ENCODE data around the gene PRR11. TPM values are rescaled to one million over a fixed set of nuclear protein-coding genes. Genes with fewer than 3 reads are reported as not detected.

Gene PRR11
- total RNA-seq, 1 experiment from 2014 or later = 27.6 TPM

DNA sequence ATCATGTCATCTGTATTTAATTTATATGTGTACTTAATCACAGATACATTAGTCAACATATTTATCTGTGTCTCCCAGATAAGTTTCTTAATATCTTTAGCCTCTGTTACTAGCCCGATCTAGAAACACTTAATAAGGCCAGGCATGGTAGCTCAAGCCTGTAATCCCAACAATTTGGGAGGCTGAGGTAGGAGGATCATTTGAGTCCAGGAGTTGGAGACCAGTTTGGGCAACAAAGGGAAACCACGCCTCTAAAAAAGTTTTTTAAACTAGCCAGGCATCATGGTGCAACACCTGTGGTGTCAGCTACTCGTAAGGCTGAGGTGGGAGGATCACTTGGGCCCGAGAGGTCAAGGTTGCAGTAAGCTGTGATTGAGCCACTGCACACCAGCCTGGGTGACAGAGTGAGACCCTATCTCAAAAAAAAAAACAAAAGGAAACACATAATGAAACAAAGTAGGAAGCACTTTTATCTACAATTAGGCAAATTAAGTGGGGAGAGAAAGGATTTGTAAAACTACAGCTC, 9.9 kb upstream of the PRR11 start:
- H3K9me3 ChIP-seq = no peaks in the 10 kb centered on the region
- DNase-seq = no peak
- no peak overlapping the region for H3K4me3 ChIP-seq
- no peaks in the 10 kb centered on the region for H3K27me3 ChIP-seq
- peaks cover 25% of the 10 kb centered on the region for H3K36me3 ChIP-seq

DNA sequence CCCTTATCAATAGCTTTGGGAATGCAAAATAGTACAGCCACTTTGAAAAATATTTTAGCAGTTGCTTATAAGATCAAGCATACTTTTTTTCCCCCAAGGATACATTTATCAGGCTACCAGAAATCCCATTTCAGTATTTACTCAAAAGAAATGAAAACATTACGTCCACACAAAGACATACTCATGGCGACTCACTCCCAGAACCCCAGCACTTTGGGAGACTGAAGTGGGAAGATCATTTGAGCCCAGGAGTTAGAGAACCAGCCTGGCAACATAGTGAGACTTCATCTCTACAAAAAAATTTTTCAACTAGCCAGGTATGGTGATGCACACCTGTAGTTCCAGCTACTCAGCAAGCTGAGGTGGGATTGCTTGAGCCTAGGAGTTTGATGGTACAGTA, 6.5 kb upstream of the PRR11 start:
- Histone ChIP-seq H3K9me3 (no peaks in the 10 kb centered on the region), H3K27me3 (no peaks in the 10 kb centered on the region), H3K4me3 (no peak overlapping the region), H3K36me3 (peaks cover 16% of the 10 kb centered on the region)
- peak; percentile 58 for DNase-seq

DNA sequence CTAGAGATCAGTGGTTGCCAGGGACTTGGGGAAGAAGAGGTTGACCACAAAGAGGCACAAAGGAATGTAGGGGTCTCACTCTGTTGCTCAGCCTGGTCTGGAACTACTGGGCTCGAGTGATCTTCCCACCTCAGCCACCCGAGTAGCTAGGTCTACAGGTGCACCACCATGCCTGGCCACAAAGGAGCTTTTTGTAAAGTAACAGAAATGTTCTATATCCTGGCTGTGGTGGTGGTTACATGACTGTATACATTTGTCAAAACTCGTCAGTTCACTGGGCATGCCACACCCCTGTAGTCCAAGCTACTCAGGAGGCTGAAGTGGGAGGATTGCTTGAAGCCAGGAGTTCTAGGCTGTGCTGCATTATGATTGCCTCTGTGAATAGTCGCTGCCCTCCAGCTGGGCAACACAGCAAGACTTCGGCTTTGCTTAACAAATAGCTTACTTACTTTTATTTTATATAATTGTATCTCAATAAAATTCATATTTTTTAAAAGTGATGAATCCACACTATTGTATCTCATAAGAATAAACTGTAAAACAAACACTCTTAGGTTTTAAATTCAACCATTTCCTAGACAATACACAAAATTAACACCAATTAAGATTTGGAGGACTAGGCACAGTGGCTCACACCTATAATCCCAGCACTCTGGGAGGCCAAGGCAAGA, 5.6 kb upstream of the PRR11 start:
- no peak for DNase-seq
- Histone ChIP-seq H3K9me3 (no peaks in the 10 kb centered on the region), H3K4me3 (no peak overlapping the region), H3K27me3 (no peaks in the 10 kb centered on the region), H3K36me3 (peaks cover 10% of the 10 kb centered on the region)

DNA sequence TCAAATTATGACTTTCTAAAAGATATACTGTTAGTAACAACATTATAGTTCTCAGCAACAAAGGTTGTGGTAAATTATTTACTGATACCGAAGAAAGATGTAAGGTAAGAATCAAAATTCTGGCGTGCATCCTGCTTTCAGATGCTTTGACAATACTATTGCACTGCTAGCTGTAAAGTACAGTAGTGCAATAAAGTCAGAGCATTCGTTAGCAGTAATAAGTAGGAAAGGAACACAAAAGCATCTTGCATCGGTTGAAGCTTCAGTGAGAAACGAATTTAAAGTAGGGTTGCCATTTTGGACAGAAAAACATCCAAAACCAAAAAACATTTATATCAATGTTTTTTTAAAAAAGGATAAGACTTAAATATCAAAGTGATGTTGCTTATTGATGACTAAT, 4.5 kb upstream of the PRR11 start:
- no peak overlapping the region for H3K4me3 ChIP-seq
- no peak for DNase-seq
- H3K36me3 ChIP-seq = peaks cover 9% of the 10 kb centered on the region
- H3K9me3 ChIP-seq = no peaks in the 10 kb centered on the region
- H3K27me3 ChIP-seq = no peaks in the 10 kb centered on the region

DNA sequence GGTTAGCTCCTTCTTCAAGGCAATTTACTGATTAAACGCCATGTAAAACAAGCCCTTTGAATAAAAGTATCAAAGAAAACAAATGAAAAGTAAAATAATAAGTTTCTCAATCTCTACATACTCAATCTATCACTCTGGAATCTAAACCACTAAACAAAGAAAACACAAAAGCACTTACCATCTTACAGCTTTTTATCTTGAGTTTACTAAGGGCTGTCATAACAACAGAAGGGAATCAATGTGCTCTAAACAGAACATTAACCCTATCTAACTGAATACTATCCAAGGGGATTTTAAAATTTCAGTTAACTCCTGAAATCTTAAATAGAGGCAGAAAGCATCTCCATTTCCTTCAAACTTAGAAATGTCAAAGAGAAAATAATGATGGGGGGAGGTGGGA, 4.0 kb upstream of the PRR11 start:
- DNase-seq = no peak
- H3K36me3 ChIP-seq = peaks cover 6% of the 10 kb centered on the region
- H3K4me3 ChIP-seq = peak overlapping the region; percentile 77
- H3K9me3 ChIP-seq = no peaks in the 10 kb centered on the region
- H3K27me3 ChIP-seq = no peaks in the 10 kb centered on the region

- Histone ChIP-seq H3K36me3 (peaks cover 11% of the 10 kb centered on the region), H3K9me3 (no peaks in the 10 kb centered on the region), H3K4me3 (peak overlapping the region; percentile 77), H3K27me3 (no peaks in the 10 kb centered on the region)
- no peak for DNase-seq
These were observed 2.6 kb upstream of the PRR11 start for GRCh38 chr17:59152925-59153324.

- H3K9me3 ChIP-seq = no peaks in the 10 kb centered on the region
- no peaks in the 10 kb centered on the region for H3K27me3 ChIP-seq
- DNase-seq = peak; percentile 59
- H3K4me3 ChIP-seq = peak overlapping the region; percentile 77
- peaks cover 17% of the 10 kb centered on the region for H3K36me3 ChIP-seq
These were observed 1.2 kb upstream of the PRR11 start for GRCh38 chr17:59154292-59154720.

- peaks cover 17% of the 10 kb centered on the region for H3K36me3 ChIP-seq
- H3K9me3 ChIP-seq = no peaks in the 10 kb centered on the region
- peak within 1 kb of the TSS; percentile 77 for H3K4me3 ChIP-seq
- peak; percentile 98 for DNase-seq
- no peaks in the 10 kb centered on the region for H3K27me3 ChIP-seq
These were observed 666 bp upstream of the PRR11 start, which contains the start of gene SKA2 for GRCh38 chr17:59154721-59155438. Gene SKA2, minus strand, starts transcription at chr17:59155186. Its CDS starts 23 bp downstream, at chr17:59155163.

- peaks cover 34% of the 10 kb centered on the region for H3K36me3 ChIP-seq
- no peaks in the 10 kb centered on the region for H3K27me3 ChIP-seq
- peak overlapping the region; percentile 4; the same call in 1 of the 2 replicates for H3K4me3 ChIP-seq
- no peaks in the 10 kb centered on the region for H3K9me3 ChIP-seq
- no peak for DNase-seq
These were observed 4.8 kb downstream of the PRR11 start for GRCh38 chr17:59160157-59161025.

DNA sequence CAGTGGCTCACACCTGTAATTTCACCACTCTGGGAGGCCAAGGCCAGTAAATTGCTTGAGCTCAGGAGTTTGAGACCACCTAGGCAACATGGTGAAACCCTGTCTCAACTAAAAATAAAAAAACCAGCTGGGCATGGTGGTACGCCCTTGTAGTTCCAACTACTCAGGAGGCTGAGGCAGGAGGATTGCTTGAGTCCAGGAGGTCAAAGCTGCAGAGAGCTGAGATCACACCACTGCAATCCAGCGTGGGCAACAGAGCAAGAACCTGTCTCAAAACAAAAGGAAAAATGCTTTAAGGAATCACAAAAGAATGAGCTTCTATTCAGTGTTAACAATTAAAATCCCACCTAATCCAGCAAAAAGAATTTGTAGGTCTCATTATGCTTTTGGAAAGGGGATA, 5.9 kb downstream of the PRR11 start:
- Histone ChIP-seq H3K9me3 (no peaks in the 10 kb centered on the region), H3K36me3 (peaks cover 35% of the 10 kb centered on the region), H3K27me3 (no peaks in the 10 kb centered on the region), H3K4me3 (no peak overlapping the region)
- DNase-seq = no peak

GRCh38 chr17:59165933-59166342, 10.4 kb downstream of the PRR11 start:
- Histone ChIP-seq H3K27me3 (no peaks in the 10 kb centered on the region), H3K9me3 (no peaks in the 10 kb centered on the region), H3K36me3 (peaks cover 41% of the 10 kb centered on the region), H3K4me3 (no peak overlapping the region)
- peak; percentile 49 for DNase-seq

DNA sequence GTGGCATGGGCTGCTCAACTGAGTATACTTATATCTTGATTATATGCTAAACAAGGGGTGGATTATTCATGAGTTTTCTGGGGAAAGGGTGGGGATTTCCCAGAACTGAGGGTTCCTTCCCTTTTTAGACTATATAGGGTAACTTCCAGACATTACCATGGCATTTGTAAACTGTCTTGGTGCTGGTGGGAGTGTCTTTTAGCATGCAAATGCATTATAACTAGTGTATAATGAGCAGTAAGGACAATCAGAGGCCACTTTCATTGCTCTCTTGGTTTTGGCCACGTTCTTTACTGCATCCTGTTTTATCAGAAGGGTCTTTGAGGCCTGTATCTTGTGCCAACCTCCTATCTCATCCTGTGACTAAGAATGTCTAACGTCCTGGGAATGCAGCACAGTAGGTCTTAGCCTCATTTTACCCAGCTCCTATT, 12.0 kb downstream of the PRR11 start:
- peak; percentile 20 for DNase-seq
- H3K36me3 ChIP-seq = peaks cover 54% of the 10 kb centered on the region
- H3K27me3 ChIP-seq = no peaks in the 10 kb centered on the region

DNA sequence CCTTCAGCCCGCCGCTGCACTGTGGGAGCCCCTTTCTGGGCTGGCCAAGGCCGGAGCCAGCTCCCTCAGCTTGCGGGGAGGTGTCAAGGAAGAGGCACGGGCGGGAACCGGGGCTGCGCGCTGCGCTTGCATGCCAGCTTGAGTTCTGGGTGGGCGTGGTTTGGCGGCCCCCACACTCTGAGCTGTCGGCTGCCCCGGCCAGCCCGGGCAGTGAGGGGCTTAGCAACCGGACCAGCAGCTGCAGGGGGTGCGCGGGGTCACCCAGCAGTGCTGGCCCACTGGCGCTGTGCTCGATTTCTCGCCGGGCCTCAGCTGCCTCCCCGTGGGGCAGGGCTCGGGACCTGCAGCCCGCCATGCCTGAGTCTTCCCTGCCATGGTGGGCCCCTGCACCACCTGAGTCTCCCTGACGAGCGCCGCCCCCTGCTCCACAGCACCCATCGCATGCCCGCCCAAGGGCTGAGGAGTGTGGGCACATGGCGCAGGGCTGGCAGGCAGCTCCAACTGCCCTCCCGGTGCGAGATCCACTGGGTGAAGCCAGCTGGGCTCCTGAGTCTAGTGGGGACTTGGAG, 17.0 kb downstream of the PRR11 start:
- Histone ChIP-seq H3K36me3 (peaks cover 69% of the 10 kb centered on the region), H3K27me3 (no peaks in the 10 kb centered on the region), H3K9me3 (no peaks in the 10 kb centered on the region), H3K4me3 (no peak overlapping the region)
- no peak for DNase-seq

More for the DNA sequence above, 12.0 kb downstream of the PRR11 start:
- Histone ChIP-seq H3K9me3 (no peaks in the 10 kb centered on the region), H3K4me3 (no peak overlapping the region)

- DNase-seq = no peak
- peaks cover 63% of the 10 kb centered on the region for H3K36me3 ChIP-seq
- no peaks in the 10 kb centered on the region for H3K27me3 ChIP-seq
- H3K9me3 ChIP-seq = no peaks in the 10 kb centered on the region
- H3K4me3 ChIP-seq = no peak overlapping the region
These were observed 19.1 kb downstream of the PRR11 start for GRCh38 chr17:59174671-59175070.

GRCh38 chr17:59175076-59175475, 19.5 kb downstream of the PRR11 start:
- Histone ChIP-seq H3K4me3 (no peak overlapping the region), H3K36me3 (peaks cover 59% of the 10 kb centered on the region), H3K27me3 (no peaks in the 10 kb centered on the region), H3K9me3 (no peaks in the 10 kb centered on the region)
- DNase-seq = no peak

DNA sequence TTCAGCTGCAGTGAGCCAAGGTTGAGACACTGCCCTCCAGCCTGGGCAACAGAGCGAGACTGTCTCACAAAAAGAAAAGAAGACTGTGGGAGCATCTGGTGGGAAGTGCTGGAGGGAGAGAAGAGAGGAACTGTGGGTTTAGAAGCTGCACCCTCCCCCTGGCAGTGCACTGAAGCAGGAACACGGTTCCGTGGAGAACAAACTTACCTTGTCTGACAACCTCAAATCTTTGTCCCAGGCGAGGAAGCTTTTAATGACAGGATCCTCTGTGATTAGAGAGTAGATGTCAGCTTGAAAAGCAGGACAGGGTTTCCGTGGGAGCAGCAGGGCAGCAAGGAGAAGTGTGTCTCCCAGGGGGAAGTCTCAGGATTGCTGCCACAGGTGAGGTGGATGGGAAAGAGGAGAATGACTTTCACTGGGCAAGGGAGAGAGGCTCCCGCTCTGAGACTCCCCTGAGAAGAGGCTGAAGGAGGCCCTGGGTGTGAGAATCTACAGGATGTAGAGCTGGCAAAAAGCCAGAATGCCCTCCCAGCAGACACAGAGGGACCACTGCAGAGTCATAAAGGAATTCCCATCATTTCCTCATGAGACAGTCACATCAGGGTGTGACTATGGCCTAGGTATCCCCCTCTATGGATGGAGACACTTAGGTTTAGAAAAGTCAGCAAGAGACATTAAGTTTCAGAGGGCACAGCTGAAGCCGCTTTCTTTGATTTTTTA, 22.9 kb downstream of the PRR11 start:
- Histone ChIP-seq H3K9me3 (no peaks in the 10 kb centered on the region), H3K36me3 (peaks cover 31% of the 10 kb centered on the region), H3K4me3 (no peak overlapping the region), H3K27me3 (no peaks in the 10 kb centered on the region)
- no peak for DNase-seq
